GM08714 (cell line): ENCODE data around the gene CPVL.

ENCODE experiments used
- H3K4me3 ChIP-seq: fragments of 200-500 bp; sonication (Bioruptor generic); 2 replicates; pipeline ENCODE4 v1.5.1; 2014; ENCODE audit warnings: mild to moderate bottlenecking, low read length, inconsistent platforms
- ZNF274 ChIP-seq: IDR thresholded peaks from 2 replicates; pipeline ENCODE4 v1.6.1; 2012; ENCODE audit warnings: mild to moderate bottlenecking, low read depth, low read length

CPVL gene

GRCh38 chr7:28964056-28964455 lies 182.3 kb downstream of the CPVL start:
- no peak for TF ChIP-seq ZNF274
- H3K4me3 ChIP-seq: no peak overlapping the region

GRCh38 chr7:28961972-28962371 lies 184.4 kb downstream of the CPVL start:
- TF ChIP-seq ZNF274: no peak
- no peak overlapping the region for H3K4me3 ChIP-seq

- TF ChIP-seq ZNF274: no peak
- no peak overlapping the region for H3K4me3 ChIP-seq
Observed at GRCh38 chr7:28960071-28960840, 186.1 kb downstream of the CPVL start.

GRCh38 chr7:28958980-28959347 lies 187.4 kb downstream of the CPVL start:
- H3K4me3 ChIP-seq: no peak overlapping the region
- no peak for TF ChIP-seq ZNF274

- no peak within 1 kb of the TSS for H3K4me3 ChIP-seq
- no peak for TF ChIP-seq ZNF274
Observed at GRCh38 chr7:28958235-28958979, 187.9 kb downstream of the CPVL start, which contains the start of gene TRIL. Gene TRIL (minus strand): TSS chr7:28958330. CDS start chr7:28958046, 284 bp downstream.

- H3K4me3 ChIP-seq: no peak overlapping the region
Observed at GRCh38 chr7:28957751-28958234, 188.5 kb downstream of the CPVL start.

GRCh38 chr7:28957064-28957750 lies 189.1 kb downstream of the CPVL start:
- no peak overlapping the region for H3K4me3 ChIP-seq
- TF ChIP-seq ZNF274: no peak

More at GRCh38 chr7:28957751-28958234, 188.5 kb downstream of the CPVL start:
- TF ChIP-seq ZNF274: no peak

GRCh38 chr7:28956608-28957063 lies 189.7 kb downstream of the CPVL start:
- no peak for TF ChIP-seq ZNF274
- no peak overlapping the region for H3K4me3 ChIP-seq

- no peak for TF ChIP-seq ZNF274
- no peak overlapping the region for H3K4me3 ChIP-seq
Observed at GRCh38 chr7:28955718-28956607, 190.4 kb downstream of the CPVL start.

- no peak overlapping the region for H3K4me3 ChIP-seq
- TF ChIP-seq ZNF274: no peak
Observed at GRCh38 chr7:28955356-28955717, 191.0 kb downstream of the CPVL start.

- no peak overlapping the region for H3K4me3 ChIP-seq
- TF ChIP-seq ZNF274: no peak
Observed at GRCh38 chr7:28954946-28955345, 191.4 kb downstream of the CPVL start.

GRCh38 chr7:28954471-28954870 lies 191.9 kb downstream of the CPVL start:
- no peak overlapping the region for H3K4me3 ChIP-seq
- TF ChIP-seq ZNF274: no peak

GRCh38 chr7:28953633-28954032 lies 192.7 kb downstream of the CPVL start:
- no peak overlapping the region for H3K4me3 ChIP-seq
- no peak for TF ChIP-seq ZNF274
